Loucy (cell line): ENCODE measurements around the gene ITGB1.

ENCODE experiments used
- EZH2phosphoT487 ChIP-seq: fragments of 200-600 bp; IDR thresholded peaks from 2 replicates; pipeline ENCODE4 v1.6.1; 2018; ENCODE audit warnings: antibody characterized with exemption, mild to moderate bottlenecking, moderate library complexity, borderline replicate concordance
- TF ChIP-seq, protein P1 (sequence below): fragments of 200-600 bp; sonication (generic); conservative IDR thresholded peaks from 2 replicates; pipeline ENCODE4 v1.5.1; 2014; ENCODE audit warnings: mild to moderate bottlenecking, antibody characterized with exemption, low read length

DNA sequence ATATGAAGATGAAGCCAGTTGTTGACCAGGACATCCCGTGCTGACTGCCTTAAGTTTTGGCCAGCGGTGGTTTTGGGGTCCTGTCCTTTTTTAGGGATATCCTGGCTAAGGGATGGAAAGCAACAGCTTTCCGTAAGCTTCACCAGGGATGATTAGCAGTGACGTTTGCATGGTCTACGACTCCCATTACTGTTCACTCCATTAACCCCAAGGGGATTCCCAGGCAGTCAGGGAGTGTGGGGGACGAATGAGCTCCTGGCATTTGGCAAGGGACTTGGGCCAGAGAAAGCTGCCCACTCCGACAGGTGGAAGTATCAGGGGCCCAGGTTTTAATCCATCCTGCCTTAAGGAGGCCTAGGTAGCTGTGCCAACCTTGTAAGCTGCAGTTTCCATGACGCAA is 66.8 kb downstream of the ITGB1 start:
- TF ChIP-seq, protein P1, sequence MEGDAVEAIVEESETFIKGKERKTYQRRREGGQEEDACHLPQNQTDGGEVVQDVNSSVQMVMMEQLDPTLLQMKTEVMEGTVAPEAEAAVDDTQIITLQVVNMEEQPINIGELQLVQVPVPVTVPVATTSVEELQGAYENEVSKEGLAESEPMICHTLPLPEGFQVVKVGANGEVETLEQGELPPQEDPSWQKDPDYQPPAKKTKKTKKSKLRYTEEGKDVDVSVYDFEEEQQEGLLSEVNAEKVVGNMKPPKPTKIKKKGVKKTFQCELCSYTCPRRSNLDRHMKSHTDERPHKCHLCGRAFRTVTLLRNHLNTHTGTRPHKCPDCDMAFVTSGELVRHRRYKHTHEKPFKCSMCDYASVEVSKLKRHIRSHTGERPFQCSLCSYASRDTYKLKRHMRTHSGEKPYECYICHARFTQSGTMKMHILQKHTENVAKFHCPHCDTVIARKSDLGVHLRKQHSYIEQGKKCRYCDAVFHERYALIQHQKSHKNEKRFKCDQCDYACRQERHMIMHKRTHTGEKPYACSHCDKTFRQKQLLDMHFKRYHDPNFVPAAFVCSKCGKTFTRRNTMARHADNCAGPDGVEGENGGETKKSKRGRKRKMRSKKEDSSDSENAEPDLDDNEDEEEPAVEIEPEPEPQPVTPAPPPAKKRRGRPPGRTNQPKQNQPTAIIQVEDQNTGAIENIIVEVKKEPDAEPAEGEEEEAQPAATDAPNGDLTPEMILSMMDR: no peak
- no peak for TF ChIP-seq EZH2phosphoT487
